OCI-M1 (cell line): ENCODE data around the gene AP1G2.

Experiments
- DNase-seq: peaks from one replicate; lab custom pipeline; 2025; lab: John Stamatoyannopoulos, UW

The AP1G2 gene

GRCh38 chr14:23558346-23559009 is 9.1 kb downstream of the AP1G2 start:
- DNase-seq: no peak

DNA sequence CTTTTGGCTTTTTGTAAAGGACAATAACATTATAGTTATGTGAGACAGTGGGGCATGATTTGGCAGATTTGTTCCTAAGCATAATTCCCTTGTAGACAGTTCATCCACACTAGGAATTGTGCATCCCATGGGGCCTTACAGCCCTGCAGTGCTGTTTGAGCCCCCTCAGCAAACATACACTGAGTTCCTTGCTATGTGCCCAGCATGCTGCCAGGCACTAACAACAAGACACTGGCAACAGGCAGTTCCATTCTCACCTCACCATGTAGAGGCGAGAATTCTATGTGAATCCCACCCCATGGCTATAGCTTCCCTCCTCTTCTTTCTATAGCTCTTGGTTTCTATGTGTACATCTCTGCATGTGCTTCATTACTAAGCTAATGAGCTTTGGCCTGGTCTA is 9.6 kb downstream of the AP1G2 start:
- DNase-seq: no peak

DNA sequence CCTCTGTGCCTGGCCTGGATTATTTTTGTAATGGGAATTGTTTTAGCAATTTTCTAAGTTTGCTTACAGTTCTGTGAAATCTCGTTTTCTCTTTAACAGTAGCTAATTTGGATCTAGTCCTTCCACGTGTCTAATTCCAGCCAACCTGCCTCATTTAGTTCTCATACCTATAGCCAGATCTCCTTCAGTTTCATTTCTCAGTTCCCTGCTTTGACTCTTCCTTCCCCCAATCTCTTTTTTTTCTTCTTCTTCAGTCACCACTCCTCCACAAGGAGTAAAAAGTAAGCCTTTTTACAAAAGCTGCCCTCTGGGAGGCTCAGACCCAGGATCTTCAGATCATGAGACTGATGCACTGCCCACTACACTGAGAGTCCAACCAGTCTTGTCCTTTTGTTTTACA is 10.1 kb downstream of the AP1G2 start:
- no peak for DNase-seq

- no peak for DNase-seq
Observed at GRCh38 chr14:23556700-23557440, 10.7 kb downstream of the AP1G2 start.

GRCh38 chr14:23555882-23556699 is 11.5 kb downstream of the AP1G2 start, which contains the start of gene THTPA:
THTPA (plus strand) TSS chr14:23556271; CDS start chr14:23556758, 487 bp downstream.
- DNase-seq: peak; percentile 90

DNA sequence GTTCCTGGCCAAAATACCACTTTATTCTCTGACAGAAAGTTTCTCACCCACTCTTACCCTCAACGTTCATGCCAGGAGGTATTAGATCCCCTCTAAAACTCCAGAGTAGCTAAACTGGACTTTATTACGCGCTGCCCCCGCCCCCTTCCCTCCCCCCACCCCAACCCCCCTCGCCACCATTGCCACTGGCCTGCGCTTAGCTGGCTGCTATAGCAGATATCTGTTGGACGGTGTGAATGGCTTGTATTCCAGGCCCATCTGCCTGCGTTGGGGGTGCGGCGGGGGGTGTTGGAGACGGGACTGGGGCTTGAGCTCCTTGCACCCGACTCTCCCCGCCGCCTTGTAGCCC is 12.1 kb downstream of the AP1G2 start:
- DNase-seq: no peak

GRCh38 chr14:23551266-23552028 is 16.1 kb downstream of the AP1G2 start, which contains the start of gene ZFHX2:
ZFHX2 (minus strand) TSS chr14:23551765; CDS start chr14:23535325, 16,440 bp downstream.
- DNase-seq: peak; percentile 84

DNA sequence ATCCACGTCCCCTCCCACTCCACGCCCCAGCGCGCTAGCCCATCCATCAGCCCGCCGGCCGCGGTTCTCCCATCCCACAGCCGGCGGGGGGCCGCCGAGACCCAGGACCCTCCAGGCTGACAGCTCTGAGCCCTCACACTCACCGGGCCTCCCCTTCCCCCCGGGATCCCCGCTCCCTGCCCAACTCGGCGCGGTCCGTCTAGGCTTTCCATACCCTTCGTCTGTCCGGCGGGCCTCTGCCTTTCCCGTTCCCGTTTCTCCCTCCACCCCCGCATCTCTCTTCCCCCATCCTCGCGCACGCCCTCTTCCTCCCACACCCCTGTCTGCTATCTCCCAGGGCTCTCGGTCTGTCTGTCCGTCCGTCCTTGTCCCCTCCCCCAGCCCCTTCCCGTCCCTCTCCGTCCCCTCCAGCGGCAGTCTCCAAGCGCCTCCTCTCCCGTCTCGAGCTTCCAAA is 16.8 kb downstream of the AP1G2 start:
- DNase-seq: no peak

GRCh38 chr14:23550131-23550811 is 17.3 kb downstream of the AP1G2 start:
- DNase-seq: no peak

DNA sequence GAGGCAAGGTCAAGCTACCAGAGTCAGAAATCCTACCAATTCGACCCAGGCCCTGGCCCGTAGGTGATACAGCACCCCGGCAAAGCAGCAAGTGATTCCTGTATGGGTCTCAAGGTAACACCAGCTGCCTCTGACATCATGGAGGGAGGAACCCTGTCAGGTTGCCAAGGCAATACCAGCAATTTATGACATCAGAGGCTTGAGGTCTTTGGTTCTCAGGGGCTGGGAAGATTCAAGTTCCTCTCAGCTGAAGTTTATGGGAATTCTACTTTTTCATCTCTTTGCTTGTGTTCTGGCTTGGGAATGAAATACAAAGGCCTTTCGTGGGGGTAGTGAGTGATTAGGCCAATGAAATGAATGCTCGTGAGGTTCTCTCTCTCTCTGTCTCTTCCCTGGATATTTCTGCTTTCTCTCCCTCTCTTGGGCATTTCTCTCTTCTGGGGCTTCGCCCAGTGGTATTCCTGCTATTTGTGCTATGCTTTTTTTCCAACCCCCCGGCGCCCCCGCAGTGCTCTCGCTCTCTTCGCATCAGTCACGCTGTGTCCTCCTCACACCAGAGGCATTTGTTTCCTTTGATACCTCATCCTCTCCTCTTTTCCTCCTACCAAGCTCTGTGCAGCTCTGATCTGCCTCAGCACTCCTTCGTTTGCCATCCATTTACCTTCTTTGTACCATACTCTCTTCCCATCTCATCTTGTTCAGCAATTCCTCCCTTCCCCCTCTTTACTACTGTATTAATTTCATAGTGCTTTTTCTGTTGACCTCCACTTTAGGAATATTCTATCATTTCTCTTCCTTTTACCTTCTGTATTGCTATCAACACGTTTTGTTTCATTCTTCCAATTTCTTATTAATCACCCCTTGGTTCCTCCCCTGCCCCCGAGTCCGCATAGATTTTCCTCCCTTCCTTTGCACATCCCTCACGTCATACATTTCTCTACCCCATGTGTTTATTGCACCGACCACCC is 19.0 kb downstream of the AP1G2 start:
- DNase-seq: peak; percentile 21

- no peak for DNase-seq
Observed at GRCh38 chr14:23547924-23548323, 19.7 kb downstream of the AP1G2 start.

DNA sequence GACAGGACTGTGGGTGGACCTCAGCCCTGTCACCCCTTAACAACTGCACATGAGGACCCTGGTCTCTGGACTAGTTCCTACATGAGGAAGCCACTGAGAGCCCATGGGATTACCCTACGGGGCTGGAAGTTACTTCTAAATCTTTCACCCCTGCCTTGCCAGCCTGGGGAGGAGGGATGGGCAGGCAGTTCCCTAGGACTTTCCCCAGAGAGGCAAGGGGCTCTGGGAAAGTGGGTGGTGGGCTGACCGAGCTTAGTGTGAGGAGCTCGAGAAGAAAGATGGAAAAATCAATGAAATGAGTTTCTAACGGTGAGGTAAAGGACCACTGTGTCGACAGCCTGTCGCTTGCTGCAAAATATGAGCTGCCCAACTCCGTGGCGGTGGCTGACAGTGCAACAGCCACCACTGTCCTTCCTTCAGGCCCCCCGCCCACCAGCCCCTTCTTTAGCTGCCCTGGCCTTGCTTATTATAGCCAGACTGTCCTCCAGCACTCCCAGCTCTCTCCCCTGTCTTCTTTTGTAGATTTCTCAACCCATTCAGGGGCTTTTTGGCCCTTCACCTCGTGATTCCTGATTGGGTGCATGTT is 21.0 kb downstream of the AP1G2 start:
- DNase-seq: no peak

DNA sequence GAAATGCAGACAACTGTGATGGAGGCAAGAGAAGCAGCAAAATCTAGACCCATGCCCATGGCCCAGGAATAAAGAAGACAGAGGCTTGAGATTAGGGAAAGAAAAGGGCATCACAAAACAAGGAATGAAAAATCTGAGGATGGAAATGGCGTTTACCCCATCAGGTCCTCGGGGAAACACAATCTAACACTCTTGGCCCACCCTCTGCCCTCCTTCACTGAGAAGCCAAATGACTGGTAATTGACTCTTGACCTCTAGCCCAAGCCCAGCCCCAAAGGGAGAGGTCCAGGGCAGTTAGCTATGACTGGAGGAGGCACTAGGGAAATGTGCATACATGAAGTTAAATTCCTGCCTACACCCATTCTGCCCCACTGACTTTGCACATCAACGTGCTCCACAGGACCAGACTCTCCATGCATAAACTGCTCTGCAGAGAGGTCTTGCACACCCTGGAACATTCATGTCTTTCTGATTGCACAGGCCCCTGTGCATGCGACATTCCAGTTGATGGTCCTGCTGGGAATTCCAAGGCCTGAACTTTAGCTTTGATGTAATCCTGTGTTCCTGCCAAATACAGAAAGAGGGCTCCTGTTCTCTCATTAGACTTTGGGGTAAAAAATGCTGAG is 21.7 kb downstream of the AP1G2 start:
- DNase-seq: no peak

GRCh38 chr14:23544511-23545447 is 22.8 kb downstream of the AP1G2 start:
- DNase-seq: no peak

- DNase-seq: no peak
Observed at GRCh38 chr14:23543403-23543802, 24.2 kb downstream of the AP1G2 start.

DNA sequence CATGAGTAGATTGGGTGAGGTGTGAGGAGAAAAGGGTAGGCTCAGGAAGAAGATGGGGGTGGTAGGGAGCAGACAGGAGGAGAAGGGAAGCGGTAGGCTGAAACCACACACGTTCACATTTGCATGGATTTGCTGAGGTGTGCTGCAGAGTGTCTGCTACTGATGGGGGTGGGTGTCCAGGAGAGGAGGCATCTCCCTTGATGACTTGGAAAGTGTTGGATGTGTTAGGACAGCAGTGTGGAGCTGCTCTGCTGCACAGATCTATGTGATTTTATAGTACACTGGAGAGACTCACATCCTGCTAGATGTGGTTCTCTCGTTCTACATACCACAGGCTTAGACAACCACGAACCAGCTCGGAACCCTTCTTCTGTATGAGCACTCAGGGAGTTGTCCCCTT is 25.3 kb downstream of the AP1G2 start:
- DNase-seq: no peak

DNA sequence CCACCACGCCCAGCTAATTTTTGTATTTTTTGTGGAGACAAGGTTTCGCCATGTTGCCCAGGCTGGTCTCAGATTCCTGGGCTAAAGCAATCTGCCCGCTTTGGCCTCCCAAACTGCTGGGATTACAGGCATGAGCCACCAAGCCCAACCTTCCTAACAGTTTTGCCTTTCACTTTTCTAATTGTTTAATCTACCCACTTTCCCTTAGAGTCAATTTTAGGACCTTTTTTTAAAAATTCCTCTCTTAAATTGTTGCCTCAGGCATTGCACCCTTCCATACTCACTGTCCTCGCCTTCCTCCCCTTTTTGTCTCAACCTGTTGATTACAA is 27.5 kb downstream of the AP1G2 start:
- no peak for DNase-seq
